ENCODE measurements around the gene GPR18. TPM values are rescaled to one million over a fixed set of nuclear protein-coding genes. Genes with fewer than 3 reads are reported as not detected.

GPR18 gene
- total and polyA plus RNA-seq, 7 experiments from 2014 or later = 11.5 to 40.4 (median 27.9) TPM

DNA sequence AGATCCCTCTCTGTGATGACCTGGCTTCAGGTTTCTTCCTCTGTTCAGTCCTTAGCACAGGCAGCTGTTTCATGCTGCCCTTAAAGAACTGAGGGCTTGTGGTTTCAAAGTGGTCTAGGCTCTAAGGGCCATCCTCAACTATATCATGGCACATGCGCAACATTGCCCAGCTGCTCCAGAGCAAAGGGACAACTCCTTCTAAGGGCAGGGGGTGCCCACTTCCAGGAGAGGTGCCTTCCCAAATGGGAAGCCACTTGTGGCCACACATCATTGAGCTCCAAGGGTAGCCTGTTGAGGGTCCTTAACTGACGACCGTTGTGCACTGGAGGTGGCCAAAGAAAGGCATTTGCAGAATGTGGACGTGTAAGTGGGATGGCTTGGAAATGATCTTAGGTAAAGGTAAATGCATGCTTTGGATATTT is 41.8 kb upstream of the GPR18 start:
- no peaks in the 10 kb centered on the region for H3K27me3 ChIP-seq (ENCODE audit: control insufficient read depth in 2 of 2, insufficient read depth in 2 of 2, low read length in 2 of 2)
- H3K9me3 Mint-ChIP-seq = peaks cover 0 to 2% (median 0%) of the 10 kb centered on the region in 11 donors
- intact Hi-C loops (cut with micrococcal nuclease) = loop anchor here (5.0 to 10.0 kb wide), 2 partner anchors 37 to 305 kb away; partner anchors contain the start of gene CLYBL (in 2 of the 2)
- CTCF ChIA-PET = interaction anchor here (1.3 to 3.7 kb wide), 2 partner anchors 29 to 137 kb away, joined by 6 to 19 read pairs; no protein-coding TSS in a partner anchor
- peaks cover 13 to 41% (median 35%) of the 10 kb centered on the region in 5 donors for H3K36me3 Mint-ChIP-seq
- H3K4me1 ChIP-seq (ENCODE audit: control insufficient read depth in 2 of 2, insufficient read depth in 2 of 2, low read length in 2 of 2) = peaks cover 75 to 79% of the 10 kb centered on the region in 2 donors
- DNase-seq (no peak), ATAC-seq (no peak)
- H3K4me3 Mint-ChIP-seq = peak overlapping the region; percentile 31 to 87 (median 74)
- H3K27me3 Mint-ChIP-seq = no peaks in the 10 kb centered on the region
- POLR2A ChIA-PET = interaction anchor here (1.0 to 14.3 kb wide), 11 partner anchors 9 to 134 kb away, joined by 3 to 364 read pairs (median 4); no protein-coding TSS in a partner anchor
- peaks cover 65 to 95% (median 86%) of the 10 kb centered on the region in 7 donors for H3K4me1 Mint-ChIP-seq
- H3K9me3 ChIP-seq (ENCODE audit: control insufficient read depth in 2 of 3, low read length in 3 of 3) = no peaks in the 10 kb centered on the region
- peak overlapping the region in 8 of 9 donors; percentile 72 to 95 (median 91) for H3K27ac Mint-ChIP-seq
- peaks cover 0 to 18% (median 6%) of the 10 kb centered on the region in 3 experiments for H3K36me3 ChIP-seq (ENCODE audit: control insufficient read depth in 2 of 3, insufficient read depth in 3 of 3, low read length in 3 of 3)
- no peak overlapping the region for H3K4me3 ChIP-seq (ENCODE audit: low read length)
- H3K27ac ChIP-seq (ENCODE audit: low read depth, low read length) = peak overlapping the region; percentile 73

DNA sequence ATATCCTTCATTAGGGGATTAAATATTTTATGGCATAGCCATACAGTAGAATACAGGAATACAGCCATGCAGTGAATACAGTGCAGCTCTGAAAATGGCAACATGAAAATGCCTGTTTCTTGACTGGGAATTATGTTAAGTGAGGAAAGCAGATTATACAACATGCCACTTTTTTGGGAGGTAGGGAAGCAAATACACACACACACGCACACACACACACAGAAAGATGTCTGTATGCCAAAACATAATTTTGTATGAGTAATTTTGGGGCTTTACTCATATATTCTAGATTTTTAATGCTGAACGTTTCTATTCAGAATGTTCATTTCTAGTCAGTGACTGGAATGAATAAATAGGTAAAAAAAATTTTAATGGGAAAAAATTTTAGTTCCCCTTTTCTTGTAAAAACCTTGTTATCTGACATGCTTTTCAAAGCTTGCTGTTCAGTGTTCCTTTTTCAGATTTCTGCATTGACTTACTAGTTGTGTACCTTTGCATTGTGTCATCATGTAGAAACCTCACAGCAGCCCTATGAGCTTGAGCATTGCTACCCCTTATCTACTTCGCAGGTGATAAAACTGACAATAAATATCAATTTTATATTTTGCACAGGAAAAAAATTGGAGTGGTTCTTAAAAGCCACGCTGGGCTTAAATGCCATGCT is 41.2 kb upstream of the GPR18 start:
- peak overlapping the region; percentile 48 to 87 (median 76) for H3K4me3 Mint-ChIP-seq

DNA sequence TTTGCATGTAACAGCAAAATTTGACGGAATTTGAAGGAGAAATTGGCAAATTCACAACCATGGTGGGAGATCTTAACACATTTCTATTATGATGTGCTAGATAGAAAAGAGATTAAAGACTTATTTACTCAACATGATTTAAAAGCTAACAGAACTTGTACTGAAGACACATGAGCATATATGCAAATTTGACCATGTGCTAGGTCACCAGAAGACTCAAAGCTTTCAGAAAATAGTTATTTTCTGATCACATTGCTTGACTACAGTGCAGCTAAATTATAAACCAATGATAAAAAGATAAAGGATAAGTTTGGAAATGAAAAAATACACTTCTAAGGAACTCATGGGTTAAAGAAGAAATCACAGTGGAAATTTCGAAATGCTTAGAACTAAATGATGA is 39.9 kb upstream of the GPR18 start:
- ATAC-seq (no peak), DNase-seq (no peak)
- H3K4me1 Mint-ChIP-seq = peaks cover 57 to 94% (median 88%) of the 10 kb centered on the region in 7 donors
- Histone ChIP-seq H3K4me3 (ENCODE audit: low read length) (peak overlapping the region; percentile 28), H3K36me3 (ENCODE audit: control insufficient read depth in 2 of 3, insufficient read depth in 3 of 3, low read length in 3 of 3) (peaks cover 0 to 17% (median 16%) of the 10 kb centered on the region in 3 experiments), H3K27me3 (ENCODE audit: control insufficient read depth in 2 of 2, insufficient read depth in 2 of 2, low read length in 2 of 2) (no peaks in the 10 kb centered on the region), H3K4me1 (ENCODE audit: control insufficient read depth in 2 of 2, insufficient read depth in 2 of 2, low read length in 2 of 2) (peaks cover 88 to 92% of the 10 kb centered on the region in 2 donors), H3K9me3 (ENCODE audit: control insufficient read depth in 2 of 3, low read length in 3 of 3) (no peaks in the 10 kb centered on the region), H3K27ac (ENCODE audit: low read depth, low read length) (peak overlapping the region; percentile 73)
- peaks cover 10 to 39% (median 32%) of the 10 kb centered on the region in 5 donors for H3K36me3 Mint-ChIP-seq
- intact Hi-C loops (cut with micrococcal nuclease) = loop anchor here in 1 of 2 donors (10.0 kb wide), 1 partner anchor 307 kb away; the partner anchor contains the start of gene CLYBL
- peaks cover 0 to 2% (median 0%) of the 10 kb centered on the region in 11 donors for H3K9me3 Mint-ChIP-seq
- peak overlapping the region; percentile 30 to 91 (median 82) for H3K4me3 Mint-ChIP-seq
- H3K27ac Mint-ChIP-seq = peak overlapping the region; percentile 86 to 98 (median 93)
- CTCF ChIA-PET = interaction anchor here (0.6 to 3.7 kb wide), 10 partner anchors 9 to 1454 kb away, joined by 3 to 19 read pairs (median 4); no protein-coding TSS in a partner anchor
- POLR2A ChIA-PET = interaction anchor here (0.6 to 14.3 kb wide), 17 partner anchors 9 to 1229 kb away, joined by 3 to 364 read pairs (median 5); partner anchors contain the start of gene GPR183
- no peaks in the 10 kb centered on the region for H3K27me3 Mint-ChIP-seq

More for the DNA sequence above, 41.2 kb upstream of the GPR18 start:
- Mint-ChIP-seq H3K4me1 (peaks cover 62 to 94% (median 88%) of the 10 kb centered on the region in 7 donors), H3K27ac (peak overlapping the region; percentile 8 to 95 (median 90)), H3K27me3 (no peaks in the 10 kb centered on the region), H3K9me3 (peaks cover 0 to 2% (median 0%) of the 10 kb centered on the region in 11 donors), H3K36me3 (peaks cover 14 to 39% (median 32%) of the 10 kb centered on the region in 5 donors)
- Histone ChIP-seq H3K9me3 (ENCODE audit: control insufficient read depth in 2 of 3, low read length in 3 of 3) (no peaks in the 10 kb centered on the region), H3K27ac (ENCODE audit: low read depth, low read length) (peak overlapping the region; percentile 73), H3K4me3 (ENCODE audit: low read length) (peak overlapping the region; percentile 20), H3K27me3 (ENCODE audit: control insufficient read depth in 2 of 2, insufficient read depth in 2 of 2, low read length in 2 of 2) (no peaks in the 10 kb centered on the region), H3K4me1 (ENCODE audit: control insufficient read depth in 2 of 2, insufficient read depth in 2 of 2, low read length in 2 of 2) (peaks cover 77 to 83% of the 10 kb centered on the region in 2 donors), H3K36me3 (ENCODE audit: control insufficient read depth in 2 of 3, insufficient read depth in 3 of 3, low read length in 3 of 3) (peaks cover 0 to 20% (median 8%) of the 10 kb centered on the region in 3 experiments)
- ChIA-PET POLR2A (interaction anchor here (1.2 to 14.3 kb wide), 11 partner anchors 10 to 135 kb away, joined by 3 to 364 read pairs (median 4); no protein-coding TSS in a partner anchor), CTCF (interaction anchor here (1.2 to 3.7 kb wide), 3 partner anchors 29 to 137 kb away, joined by 4 to 19 read pairs (median 6); no protein-coding TSS in a partner anchor)
- DNase-seq (no peak), ATAC-seq (no peak)
- intact Hi-C loops (cut with micrococcal nuclease) = loop anchor here in 1 of 2 donors (10.0 kb wide), 1 partner anchor 305 kb away; the partner anchor contains the start of gene CLYBL

DNA sequence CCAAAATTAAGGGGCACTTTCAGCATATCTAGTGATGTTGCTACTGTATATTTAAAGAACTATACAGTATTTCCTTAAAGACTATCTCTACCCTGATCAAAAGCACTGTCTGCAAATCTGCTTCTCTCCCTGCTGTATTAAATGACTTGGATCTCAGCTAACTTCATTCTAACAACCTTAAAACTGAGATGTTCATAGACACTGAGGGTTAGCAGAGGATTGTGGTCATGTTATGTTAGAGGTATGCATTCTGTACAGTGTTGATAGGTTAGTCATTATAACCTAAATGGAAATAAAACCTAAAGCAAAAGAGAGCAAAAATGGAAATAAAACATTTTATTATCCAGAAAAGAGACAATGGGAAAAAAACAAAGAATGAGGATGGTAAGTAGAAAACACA is 39.2 kb upstream of the GPR18 start:
- ATAC-seq = no peak
- H3K4me3 Mint-ChIP-seq = peak overlapping the region; percentile 14 to 91 (median 82)
- H3K9me3 ChIP-seq (ENCODE audit: control insufficient read depth in 2 of 3, low read length in 3 of 3) = no peaks in the 10 kb centered on the region
- H3K36me3 Mint-ChIP-seq = peaks cover 10 to 43% (median 34%) of the 10 kb centered on the region in 5 donors
- no peaks in the 10 kb centered on the region for H3K27me3 ChIP-seq (ENCODE audit: control insufficient read depth in 2 of 2, insufficient read depth in 2 of 2, low read length in 2 of 2)
- CTCF ChIA-PET = interaction anchor here (0.7 to 3.7 kb wide), 10 partner anchors 9 to 1455 kb away, joined by 3 to 19 read pairs (median 5); no protein-coding TSS in a partner anchor
- H3K4me1 Mint-ChIP-seq = peaks cover 61 to 94% (median 88%) of the 10 kb centered on the region in 7 donors
- peaks cover 81 to 87% of the 10 kb centered on the region in 2 donors for H3K4me1 ChIP-seq (ENCODE audit: control insufficient read depth in 2 of 2, insufficient read depth in 2 of 2, low read length in 2 of 2)
- intact Hi-C loops (cut with micrococcal nuclease) = loop anchor here (1.0 to 10.0 kb wide), 4 partner anchors 8 to 307 kb away; partner anchors contain the start of gene CLYBL (in 1 of the 2)
- POLR2A ChIA-PET = interaction anchor here (0.9 to 14.3 kb wide), 13 partner anchors 9 to 97 kb away, joined by 3 to 364 read pairs (median 7); partner anchors contain the start of genes GPR183 and UBAC2
- H3K27ac ChIP-seq (ENCODE audit: low read depth, low read length) = peak overlapping the region; percentile 73
- no peaks in the 10 kb centered on the region for H3K27me3 Mint-ChIP-seq
- H3K4me3 ChIP-seq (ENCODE audit: low read length) = peak overlapping the region; percentile 28
- DNase-seq = no peak
- peaks cover 0 to 2% (median 0%) of the 10 kb centered on the region in 11 donors for H3K9me3 Mint-ChIP-seq
- H3K27ac Mint-ChIP-seq = peak overlapping the region; percentile 86 to 98 (median 93)
- H3K36me3 ChIP-seq (ENCODE audit: control insufficient read depth in 2 of 3, insufficient read depth in 3 of 3, low read length in 3 of 3) = peaks cover 0 to 21% (median 19%) of the 10 kb centered on the region in 3 experiments

DNA sequence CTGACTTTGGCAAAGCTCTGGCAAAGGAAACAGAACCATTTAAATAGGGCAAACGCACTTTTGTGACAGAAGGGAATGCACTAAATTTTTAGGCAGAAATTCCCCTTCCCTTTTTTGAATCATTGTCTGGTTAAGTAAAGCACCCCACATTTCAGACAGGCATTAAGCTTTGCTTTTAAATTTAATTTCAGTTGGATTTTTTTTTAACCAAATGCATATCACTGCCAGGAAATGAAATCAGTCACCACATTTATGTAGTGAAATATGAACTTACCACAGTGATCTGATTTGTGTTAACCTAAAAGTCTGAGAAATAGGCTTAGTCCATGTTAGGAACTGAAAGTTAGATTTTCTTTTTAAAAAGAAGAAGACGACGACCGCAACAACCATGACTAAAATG is 38.2 kb upstream of the GPR18 start:
- ChIA-PET CTCF (interaction anchor here (0.6 to 3.7 kb wide), 6 partner anchors 12 to 222 kb away, joined by 3 to 19 read pairs (median 4); no protein-coding TSS in a partner anchor), POLR2A (interaction anchor here (0.6 to 14.3 kb wide), 10 partner anchors 10 to 96 kb away, joined by 3 to 364 read pairs (median 14); partner anchors contain the start of genes GPR183 and UBAC2)
- Histone ChIP-seq H3K27me3 (ENCODE audit: control insufficient read depth in 2 of 2, insufficient read depth in 2 of 2, low read length in 2 of 2) (no peaks in the 10 kb centered on the region), H3K4me3 (ENCODE audit: low read length) (peak overlapping the region; percentile 28), H3K9me3 (ENCODE audit: control insufficient read depth in 2 of 3, low read length in 3 of 3) (no peaks in the 10 kb centered on the region), H3K36me3 (ENCODE audit: control insufficient read depth in 2 of 3, insufficient read depth in 3 of 3, low read length in 3 of 3) (peaks cover 0 to 21% (median 19%) of the 10 kb centered on the region in 3 experiments), H3K4me1 (ENCODE audit: control insufficient read depth in 2 of 2, insufficient read depth in 2 of 2, low read length in 2 of 2) (peaks cover 78 to 81% of the 10 kb centered on the region in 2 donors), H3K27ac (ENCODE audit: low read depth, low read length) (peak overlapping the region; percentile 73)
- intact Hi-C loops (cut with micrococcal nuclease) = loop anchor here (1.0 to 10.0 kb wide), 4 partner anchors 11 to 308 kb away; partner anchors contain the start of genes CLYBL (in 1 of the 2) and GPR183 (in 1 of the 2)
- peaks cover 10 to 43% (median 34%) of the 10 kb centered on the region in 5 donors for H3K36me3 Mint-ChIP-seq
- H3K4me3 Mint-ChIP-seq = peak overlapping the region; percentile 73 to 91 (median 82)
- no peaks in the 10 kb centered on the region for H3K27me3 Mint-ChIP-seq
- H3K9me3 Mint-ChIP-seq = peaks cover 0 to 2% (median 0%) of the 10 kb centered on the region in 11 donors
- ATAC-seq (peak; percentile 59), DNase-seq (peak in 6 of 9 donors; percentile 49 to 69 (median 57))
- H3K27ac Mint-ChIP-seq = peak overlapping the region; percentile 89 to 98 (median 93)
- H3K4me1 Mint-ChIP-seq = peaks cover 60 to 94% (median 88%) of the 10 kb centered on the region in 7 donors
